IPS DF 19.7 (cell line): ENCODE measurements around the gene NECAB3.
"Not testable (repeated sequence)": the region's sequence is repeated elsewhere in the genome, so short reads cannot be mapped to it uniquely, and the experiment has no call there.

Experiments used
- DNase-seq: peaks from one replicate; pipeline ENCODE4 v3.0.0-alpha.2; 2013; ENCODE audit warnings: low read depth, low spot score

Gene NECAB3, protein sequence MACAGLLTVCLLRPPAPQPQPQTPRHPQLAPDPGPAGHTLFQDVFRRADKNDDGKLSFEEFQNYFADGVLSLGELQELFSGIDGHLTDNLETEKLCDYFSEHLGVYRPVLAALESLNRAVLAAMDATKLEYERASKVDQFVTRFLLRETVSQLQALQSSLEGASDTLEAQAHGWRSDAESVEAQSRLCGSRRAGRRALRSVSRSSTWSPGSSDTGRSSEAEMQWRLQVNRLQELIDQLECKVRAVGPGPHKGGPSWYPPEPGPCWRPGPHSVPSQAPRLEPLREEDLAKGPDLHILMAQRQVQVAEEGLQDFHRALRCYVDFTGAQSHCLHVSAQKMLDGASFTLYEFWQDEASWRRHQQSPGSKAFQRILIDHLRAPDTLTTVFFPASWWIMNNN

DNA sequence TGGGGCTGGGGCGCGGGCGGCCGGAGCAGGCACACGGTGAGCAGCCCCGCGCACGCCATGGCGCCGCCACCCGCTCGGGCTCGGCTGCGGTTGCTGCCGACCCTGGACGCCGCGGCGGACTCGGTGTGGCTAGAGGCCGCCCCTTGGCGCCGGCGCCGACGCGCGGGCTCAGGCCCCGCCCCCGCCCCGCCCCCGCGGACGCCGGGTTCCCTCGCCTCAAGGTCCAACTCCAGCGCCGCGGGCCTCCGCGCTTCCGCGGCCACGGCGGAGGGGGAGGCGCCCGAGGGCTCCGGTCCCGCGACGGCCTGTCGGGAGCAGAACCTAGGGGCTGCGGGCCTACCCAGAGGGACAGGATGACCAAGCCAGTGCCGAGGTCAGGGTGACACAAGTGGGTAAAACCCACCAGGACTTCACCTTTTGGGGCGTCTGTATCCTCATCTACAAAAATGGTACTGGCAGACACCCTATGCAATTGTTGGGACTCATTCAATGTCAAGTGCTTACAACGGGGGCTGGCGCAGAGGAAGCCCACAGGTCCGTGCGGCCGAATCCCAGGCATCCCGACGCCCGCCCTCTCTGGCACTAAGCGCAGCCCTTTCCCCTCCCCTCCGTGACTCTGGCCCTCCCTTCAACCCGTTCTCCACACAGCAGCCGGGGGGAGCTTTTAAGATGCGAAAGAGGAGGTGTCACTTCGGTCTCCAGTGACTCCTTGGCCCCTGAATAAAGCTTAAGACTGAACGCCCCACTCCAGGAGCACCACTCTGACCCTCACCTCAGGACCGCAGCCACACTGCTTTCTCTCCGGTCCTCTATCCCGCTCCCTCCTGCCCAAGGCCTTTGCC is at the start of gene NECAB3:
Gene NECAB3, minus strand, starts transcription at position 135 of the 842 bp plus-strand sequence. Its CDS starts 76 bp downstream, at position 59.
- DNase-seq: no peak

DNA sequence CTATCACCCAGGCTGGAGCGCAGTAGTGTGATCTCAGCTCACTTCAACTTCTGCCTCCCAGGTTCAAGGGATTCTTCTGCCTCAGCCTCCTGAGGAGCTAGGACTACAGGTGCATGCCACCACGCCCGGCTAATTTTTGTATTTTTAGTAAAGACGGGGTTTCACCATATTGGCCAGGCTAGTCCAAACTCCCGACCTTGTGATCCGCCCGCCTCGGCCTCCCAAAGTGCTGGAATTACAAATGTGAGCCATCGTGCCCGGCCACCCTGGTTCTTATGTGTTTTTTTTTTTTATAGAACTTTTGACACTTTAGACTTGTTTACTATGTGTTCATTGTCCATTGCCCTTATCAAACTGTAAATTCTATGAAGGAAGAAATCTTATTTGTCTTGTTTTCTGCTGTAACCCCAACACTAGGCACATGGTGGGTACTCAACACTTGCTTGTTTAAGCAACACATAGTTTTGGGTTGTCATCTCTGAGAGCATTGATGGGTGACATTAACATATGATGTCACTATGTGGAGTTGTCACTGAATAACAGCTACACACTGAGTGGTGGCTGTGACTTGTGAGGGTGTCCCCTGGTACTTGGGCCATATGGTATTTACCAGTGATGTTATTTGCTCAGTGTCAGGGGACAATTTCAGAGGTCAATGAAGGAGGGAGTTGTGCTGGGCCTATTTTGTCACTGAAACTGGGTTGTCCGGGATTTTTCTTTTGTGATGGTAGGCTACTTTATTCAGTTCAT is 47.3 kb upstream of the NECAB3 start:
- DNase-seq: no peak

DNA sequence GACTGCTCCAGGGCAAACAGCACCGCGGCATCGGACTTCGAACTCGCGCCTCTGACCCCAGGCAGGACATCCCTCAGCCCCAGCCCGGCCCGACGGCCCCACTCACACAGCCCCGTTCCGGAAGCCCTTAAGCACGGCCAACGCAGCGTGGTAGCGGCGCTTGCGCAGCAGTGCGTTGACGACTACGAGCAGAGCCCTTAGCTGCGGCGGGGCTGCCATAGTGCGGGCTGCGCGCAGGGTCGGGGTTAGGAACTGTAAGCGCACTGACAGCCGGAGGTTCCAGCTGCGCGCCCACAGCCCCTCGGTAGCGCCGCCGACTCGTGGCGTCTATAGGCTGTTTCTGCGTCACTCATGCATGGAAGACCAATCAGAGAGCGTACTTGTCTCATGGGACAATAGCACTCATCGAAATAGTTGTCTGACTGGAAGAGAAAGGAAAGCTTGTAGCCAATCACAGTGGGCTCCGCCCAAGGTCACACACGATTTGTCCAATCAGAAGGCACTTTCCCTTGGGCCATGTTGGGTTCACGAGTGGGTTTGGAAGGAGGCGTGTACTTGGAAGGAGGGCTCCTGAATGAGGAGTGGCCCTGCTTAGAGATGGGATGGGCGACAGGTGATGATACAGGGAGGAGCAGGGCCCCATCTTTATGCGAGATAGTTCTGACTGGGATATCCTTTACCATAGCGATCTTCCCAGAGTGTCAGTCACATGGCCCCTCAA is 45.9 kb upstream of the NECAB3 start, which contains the start of gene PXMP4:
Gene PXMP4, minus strand, starts transcription at position 322 of the 721 bp plus-strand sequence. Its CDS starts 103 bp downstream, at position 219.
- DNase-seq: peak; percentile 96

DNA sequence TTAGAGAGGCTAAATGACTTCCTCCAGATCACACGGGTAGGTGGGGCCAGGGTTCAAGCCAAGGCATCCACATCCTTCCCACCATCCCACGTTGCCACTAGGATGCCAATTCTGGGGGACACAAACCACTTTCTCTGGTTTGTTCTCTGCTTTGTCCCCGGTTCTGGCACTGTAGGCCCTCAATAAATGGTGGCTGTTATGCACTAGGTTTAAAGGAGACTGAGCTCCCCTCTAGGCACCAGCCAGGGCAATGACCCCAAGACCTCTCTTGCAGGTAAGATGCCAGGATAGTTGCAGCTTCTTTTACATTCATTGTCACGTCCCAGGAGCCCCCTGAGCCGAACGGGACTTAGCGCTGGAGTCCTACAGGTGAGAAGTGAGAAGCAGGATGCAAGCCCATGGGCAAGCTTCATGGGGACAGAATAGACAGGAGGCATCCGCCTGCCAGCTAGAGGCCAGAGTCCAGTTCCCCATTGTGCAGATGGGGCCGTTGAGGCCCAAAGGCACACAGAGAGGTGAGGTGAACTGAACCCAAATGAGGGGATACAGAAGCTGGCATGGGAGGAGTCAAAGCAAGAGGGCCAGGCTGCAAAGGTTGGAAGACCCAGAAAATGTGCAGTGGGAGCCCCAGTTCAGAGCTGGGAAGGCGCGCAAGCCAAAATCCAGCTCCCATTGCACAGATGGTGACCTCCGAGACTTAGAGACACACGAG is 45.2 kb upstream of the NECAB3 start:
- DNase-seq: no peak

DNA sequence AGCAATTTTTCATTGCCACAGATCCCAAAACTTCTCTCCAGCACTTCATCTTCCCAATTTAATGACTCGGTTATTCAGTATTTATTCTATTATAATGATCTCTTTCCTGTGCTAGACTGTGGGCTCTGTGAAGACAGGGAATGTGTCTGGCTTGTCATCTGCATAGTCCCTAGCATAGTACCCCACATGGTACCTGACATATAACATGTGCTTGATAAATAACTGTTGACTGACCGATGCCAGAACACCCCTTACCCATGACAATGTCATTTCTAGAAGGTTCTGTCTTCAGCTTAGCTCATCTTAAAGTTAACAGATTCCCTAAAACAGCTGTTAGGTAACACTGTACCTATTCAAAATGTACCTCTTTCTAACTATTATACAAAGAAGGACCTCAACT is 42.3 kb upstream of the NECAB3 start:
- no peak for DNase-seq

DNA sequence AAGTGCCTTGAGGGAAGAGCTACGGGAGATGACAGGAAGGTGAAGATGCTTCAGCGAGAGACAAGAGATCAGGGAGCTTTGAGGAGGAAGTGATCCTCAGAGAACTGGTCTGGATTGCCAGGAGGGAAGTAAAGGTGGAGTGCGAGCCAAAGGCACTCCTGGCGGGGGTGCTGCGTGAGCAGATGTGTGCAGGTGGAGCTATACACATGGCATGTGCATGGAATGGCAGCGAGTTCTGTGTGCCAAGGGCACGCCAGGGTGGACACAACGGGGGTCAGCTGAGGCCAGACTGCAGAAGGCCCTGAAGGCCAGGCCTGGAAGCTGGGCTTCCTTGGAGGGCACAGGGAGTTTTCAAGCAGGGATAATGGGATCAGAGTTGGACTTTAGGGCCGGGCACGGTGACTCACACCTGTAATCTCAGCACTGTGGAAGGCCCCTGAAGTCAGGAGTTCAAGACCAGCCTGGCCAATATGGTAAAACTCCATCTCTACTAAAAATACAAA is 39.7 kb upstream of the NECAB3 start:
- no peak for DNase-seq

DNA sequence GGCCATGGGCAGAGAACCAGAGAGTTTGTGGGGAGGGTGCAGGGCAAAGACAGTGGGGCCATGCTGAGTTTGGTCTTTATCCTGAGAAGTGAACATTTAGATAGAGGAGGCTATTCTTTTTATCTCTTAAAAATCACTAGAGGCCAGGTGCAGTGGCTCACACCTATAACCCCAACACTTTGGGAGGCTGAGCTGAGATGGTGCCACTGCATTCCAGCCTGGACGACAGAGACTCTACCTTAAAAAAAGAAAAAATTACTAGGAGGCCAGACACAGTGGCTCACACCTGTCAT is 37.2 kb upstream of the NECAB3 start:
- no peak for DNase-seq

DNA sequence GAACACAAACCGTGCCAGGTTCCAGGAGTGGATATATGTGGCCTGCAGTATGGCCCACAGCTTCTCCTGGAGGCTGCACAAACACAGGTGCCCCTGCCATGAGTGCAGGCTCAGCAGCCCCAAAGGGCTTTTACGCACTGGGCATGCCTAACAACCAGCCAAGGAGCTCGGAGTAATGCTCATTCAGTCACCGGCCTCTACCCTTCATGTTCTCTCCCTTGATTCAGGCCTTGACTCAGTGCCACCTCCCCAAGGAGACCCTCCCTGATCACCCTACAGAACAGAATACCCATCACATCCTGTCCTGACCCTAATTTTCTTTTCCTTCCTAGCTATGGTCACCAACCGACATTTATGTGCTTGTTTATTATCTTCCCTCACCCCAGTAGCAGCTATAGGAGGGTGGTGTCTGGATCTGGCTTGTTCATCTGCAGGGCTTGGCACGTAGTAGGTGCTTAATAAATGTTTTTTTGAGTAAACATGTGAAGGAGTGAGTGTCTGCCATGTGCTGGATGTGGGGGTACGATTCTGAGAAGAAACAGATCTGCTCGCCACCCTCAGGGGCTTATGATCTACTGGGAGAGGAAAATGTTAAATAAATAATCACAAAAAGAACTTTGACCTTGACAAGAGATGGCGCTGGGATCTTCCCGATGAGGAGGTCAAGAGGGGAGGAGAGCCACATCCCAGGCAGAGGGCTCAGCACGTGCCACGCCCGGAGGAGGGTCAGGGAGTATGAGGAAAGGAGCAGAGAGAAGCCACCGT is 36.6 kb upstream of the NECAB3 start:
- DNase-seq: no peak

DNA sequence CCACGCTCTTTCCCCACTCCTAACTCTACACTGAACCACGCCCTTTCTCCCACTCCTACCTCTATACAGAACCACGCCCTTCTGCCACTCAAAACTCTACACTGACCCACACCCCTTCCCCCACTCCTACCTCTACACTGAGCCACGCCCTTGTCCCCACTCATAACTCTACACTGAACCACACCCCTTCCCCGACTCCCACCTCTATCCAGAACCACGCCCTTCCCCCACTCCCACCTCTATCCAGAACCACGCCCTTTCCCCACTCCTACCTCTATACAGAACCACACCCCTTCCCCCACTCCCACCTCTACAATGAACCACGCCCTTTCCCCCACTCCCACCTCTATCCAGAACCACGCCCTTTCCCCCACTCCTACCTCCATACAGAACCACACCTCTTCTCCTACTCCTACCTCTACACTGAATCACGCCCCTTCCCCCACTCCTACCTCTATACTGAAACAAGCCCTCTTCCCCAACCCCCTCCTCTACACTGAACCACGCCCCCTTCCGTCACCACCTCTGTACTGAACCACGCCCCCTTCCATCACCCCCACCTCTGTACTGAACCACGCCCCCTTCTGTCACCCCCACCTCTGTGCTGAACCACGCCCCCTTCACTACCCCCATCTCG is 35.8 kb upstream of the NECAB3 start:
- DNase-seq: no peak

DNA sequence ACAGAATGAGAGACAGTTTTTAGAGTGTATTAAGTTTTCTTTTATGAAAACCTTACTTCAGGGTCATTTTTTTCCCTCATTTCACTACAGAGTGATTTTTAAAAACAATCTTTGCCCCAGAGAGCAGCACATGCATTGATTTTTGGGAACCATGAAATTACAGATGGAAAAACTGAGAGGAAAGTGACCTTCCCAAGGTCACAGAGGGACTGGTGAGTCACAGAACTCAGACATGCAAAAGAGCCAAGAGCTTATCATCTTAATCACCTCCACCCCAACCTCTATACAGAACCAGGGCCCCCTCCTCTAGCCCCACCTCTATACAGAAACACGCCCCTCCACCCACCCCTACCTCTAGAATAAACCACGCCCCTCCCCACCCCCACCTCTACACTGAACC is 35.2 kb upstream of the NECAB3 start:
- no peak for DNase-seq

DNA sequence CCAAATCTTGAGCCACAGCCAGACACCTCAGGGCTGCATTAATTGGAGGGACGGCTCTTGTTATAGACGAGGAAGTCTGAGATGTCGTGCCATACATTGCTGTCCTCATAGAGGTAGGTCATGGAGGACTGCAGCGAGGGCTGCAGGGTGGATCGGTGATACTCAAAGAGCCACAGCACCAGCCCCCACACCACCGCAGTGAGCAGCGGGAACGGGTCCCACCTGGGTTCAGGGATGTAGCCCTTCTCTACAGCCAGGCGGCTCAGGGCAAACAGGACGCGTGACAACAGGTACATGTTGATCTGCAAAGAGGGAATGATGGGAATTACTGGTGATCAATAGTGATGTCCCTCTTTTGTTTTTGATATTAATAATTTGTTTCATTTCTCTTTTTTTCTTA is 33.4 kb upstream of the NECAB3 start:
- no peak for DNase-seq

DNA sequence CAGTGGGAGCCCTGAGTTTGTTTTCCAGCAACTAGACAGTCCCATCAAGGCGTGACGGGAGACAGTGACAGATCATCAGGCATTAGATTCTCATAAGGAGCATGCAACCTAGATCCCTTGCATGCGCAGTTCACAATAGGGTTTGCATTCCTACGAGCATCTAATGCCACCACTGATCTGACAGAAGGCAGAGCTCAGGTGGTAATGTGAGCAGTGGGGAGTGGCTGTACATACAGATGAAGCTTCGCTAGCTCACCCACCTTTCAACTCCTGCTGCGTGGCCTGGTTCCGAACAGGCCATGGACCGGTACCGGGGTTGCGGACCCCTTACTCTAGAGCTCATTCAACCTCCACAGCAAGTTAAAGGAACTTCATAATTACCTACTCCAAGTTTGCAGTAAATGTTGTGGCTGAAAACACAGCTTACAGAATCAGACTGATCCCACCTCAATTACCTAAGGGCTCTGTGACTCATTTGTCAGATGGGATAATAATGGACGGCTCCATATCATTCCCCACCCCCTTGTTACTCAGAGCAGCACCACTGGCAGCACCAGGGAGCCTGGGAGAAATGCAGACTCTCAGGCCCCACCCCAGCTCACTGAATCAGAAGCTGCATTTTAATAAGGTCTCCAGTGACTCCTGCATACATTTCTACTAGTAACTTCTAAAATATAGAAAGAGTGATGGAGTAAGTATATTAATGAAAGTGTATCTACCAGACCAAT is 30.1 kb upstream of the NECAB3 start:
- no peak for DNase-seq

DNA sequence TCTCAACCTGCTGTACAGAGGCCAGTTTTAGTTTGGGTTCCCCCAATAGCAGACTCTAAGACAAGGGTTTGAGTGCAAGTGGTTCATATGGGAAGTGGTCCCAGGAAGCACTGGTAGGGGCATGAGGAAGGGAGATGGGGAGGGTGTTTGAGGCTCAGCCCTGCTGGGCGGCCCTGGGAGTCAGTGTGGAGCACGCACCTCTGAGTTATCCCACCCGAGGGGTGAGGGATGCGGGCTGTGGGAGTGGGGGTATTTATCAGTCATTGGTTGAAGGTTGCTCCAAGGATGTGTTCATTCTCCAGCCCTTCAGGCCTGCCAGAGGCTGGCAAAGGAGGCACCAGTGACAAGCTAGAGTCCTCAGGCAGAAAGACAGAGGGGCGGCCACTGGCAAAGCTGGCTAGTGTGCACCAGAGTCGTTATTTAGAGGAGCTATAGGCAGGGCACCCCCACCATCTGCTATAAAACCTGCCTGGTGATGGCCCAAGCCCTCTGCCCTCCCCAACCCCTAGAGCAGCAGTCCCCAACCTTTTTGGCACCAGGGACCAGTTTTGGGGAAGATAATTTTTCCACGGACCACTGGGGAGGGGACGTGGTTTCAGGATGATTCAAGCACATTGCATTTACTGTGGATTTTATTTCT is 29.4 kb upstream of the NECAB3 start:
- no peak for DNase-seq

DNA sequence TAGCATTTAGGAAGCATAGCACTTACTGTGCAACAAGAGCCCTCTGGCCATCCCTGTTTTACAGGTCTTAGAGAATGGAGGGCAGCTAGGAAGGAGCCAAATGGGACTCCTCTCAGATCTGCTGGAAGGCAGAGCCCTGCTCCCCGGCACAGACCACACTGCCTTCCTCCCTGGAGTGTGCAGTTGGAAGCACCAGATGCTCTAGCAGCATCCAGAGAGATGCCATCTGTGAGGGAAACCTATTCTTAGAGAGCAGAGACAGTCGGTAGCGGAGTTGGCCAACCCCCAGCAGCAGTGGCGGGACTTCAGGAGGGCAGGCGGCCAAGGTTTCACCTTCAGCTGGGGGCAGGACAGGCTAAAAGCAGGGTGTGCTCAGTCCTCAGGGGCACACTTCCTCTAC is 28.6 kb upstream of the NECAB3 start:
- no peak for DNase-seq

DNA sequence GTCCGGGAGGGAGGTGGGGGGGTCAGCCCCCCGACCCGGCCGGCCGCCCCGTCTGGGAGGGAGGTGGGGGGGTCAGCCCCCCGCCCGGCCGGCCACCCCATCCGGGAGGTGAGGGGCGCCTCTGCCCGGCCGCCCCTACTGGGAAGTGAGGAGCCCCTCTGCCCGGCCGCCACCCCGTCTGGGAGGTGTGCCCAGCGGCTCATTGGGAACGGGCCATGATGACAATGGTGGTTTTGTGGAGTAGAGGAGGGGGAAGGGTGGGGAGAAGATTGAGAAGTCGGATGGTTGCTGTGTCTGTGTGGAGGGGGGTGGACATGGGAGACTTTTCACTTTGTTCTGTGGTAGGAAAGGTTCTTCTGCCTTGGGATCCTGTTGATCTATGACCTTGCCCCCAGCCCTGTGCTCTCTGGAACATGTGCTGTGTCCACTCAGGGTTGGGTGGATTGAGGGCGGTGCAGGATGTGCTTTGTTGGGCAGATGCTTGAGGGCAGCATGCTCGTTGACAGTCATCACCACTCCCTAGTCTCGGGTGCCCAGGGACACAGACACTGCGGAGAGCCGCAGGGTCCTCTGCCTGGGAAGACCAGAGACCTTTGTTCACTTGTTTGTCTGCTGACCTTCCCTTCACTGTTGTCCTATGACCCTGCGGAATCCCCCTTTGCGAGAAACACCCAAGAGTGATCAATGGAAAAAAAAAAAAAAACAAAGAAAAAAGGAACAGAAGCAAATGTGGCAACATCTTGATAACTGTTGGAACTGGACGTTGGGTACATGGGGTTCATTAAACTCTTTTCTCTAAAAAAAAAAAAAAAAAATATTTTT is 27.6 kb upstream of the NECAB3 start:
- DNase-seq: no peak

DNA sequence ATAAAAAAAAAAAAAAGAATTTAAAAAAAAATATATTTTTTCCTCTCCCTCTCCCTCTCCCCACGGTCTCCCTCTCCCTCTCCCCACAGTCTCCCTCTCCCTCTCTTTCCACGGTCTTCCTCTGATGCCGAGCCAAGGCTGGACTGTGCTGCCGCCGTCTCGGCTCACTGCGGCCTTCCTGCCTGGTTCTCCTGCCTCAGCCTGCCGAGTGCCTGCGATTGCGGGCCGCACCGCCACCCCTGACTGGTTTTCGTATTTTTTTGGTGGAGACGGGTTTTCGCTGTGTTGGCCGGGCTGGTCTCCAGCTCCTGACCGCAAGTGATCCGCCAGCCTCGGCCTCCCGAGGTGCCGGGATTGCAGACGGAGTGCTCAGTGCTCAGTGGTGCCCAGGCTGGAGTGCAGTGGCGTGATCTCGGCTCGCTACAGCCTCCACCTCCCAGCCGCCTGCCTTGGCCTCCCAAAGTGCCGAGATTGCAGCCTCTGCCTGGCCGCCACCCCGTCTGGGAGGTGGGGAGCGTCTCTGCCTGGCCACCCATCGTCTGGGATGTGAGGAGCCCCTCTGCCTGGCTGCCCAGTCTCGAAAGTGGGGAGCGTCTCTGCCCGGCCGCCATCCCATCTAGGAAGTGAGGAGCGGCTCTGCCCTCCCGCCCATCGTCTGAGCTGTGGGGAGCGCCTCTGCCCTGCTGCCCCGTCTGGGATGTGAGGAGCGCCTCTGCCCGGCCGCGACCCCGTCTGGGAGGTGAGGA is 26.6 kb upstream of the NECAB3 start:
- not testable (repeated sequence) for DNase-seq

DNA sequence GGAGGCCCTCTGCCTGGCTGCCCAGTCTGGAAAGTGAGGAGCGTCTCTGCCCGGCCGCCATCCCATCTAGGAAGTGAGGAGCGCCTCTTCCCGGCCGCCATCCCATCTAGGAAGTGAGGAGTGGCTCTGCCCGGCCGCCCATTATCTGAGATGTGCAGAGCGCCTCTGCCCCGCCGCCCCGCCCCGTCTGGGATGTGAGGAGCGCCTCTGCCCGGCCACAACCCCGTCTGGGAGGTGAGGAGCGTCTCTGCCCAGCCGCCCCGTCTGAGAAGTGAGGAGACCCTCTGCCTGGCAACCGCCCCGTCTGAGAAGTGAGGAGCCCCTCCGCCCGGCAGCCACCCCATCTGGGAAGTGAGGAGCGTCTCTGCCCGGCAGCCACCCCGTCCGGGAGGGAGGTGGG is 24.7 kb upstream of the NECAB3 start:
- not testable (repeated sequence) for DNase-seq
